Neural crest cell (in vitro differentiated cells): ENCODE measurements around the gene VWC2L. TPM values are rescaled to one million over a fixed set of nuclear protein-coding genes. Genes with fewer than 3 reads are reported as not detected.

Experiments
- DNase-seq: peaks from one replicate; pipeline ENCODE4 v3.0.0; 2021; ENCODE audit warnings: low read depth, mixed read lengths, low spot score
- H3K27ac Mint-ChIP-seq: one replicate; pipeline ENCODE4 v1.8.0; 2021; ENCODE audit warnings: mild to moderate bottlenecking, mixed read lengths; ENCODE audit not compliant: unreplicated experiment
- H3K27me3 Mint-ChIP-seq: 2 replicates; pipeline ENCODE4 v1.8.0; 2021; ENCODE audit warnings: low read depth, mild to moderate bottlenecking, mixed read lengths
- H3K36me3 Mint-ChIP-seq: 2 replicates; pipeline ENCODE4 v1.8.0; 2021; ENCODE audit warnings: low read depth, mild to moderate bottlenecking, mixed read lengths
- H3K4me1 Mint-ChIP-seq: 2 replicates; pipeline ENCODE4 v1.8.0; 2021; ENCODE audit warnings: mixed read lengths
- H3K4me3 Mint-ChIP-seq: one replicate; pipeline ENCODE4 v1.8.0; 2021; ENCODE audit warnings: mild to moderate bottlenecking, mixed read lengths
- H3K9me3 Mint-ChIP-seq: 2 replicates; pipeline ENCODE4 v1.8.0; 2021; ENCODE audit warnings: mixed read lengths
- total RNA-seq: library from RNA; stranded (reverse); gene quantifications from 2 replicates; pipeline ENCODE4 v1.2.1, GENCODE V29; 2021
- TF ChIP-seq, protein P1 (sequence below): fragments of 200-600 bp; sonication (generic); conservative IDR thresholded peaks from 2 replicates; pipeline ENCODE4 v1.5.0; 2021; ENCODE audit warnings: antibody characterized with exemption, mild to moderate bottlenecking

The VWC2L gene
- total RNA-seq, 1 donor from 2014 or later: 0.23 TPM

DNA sequence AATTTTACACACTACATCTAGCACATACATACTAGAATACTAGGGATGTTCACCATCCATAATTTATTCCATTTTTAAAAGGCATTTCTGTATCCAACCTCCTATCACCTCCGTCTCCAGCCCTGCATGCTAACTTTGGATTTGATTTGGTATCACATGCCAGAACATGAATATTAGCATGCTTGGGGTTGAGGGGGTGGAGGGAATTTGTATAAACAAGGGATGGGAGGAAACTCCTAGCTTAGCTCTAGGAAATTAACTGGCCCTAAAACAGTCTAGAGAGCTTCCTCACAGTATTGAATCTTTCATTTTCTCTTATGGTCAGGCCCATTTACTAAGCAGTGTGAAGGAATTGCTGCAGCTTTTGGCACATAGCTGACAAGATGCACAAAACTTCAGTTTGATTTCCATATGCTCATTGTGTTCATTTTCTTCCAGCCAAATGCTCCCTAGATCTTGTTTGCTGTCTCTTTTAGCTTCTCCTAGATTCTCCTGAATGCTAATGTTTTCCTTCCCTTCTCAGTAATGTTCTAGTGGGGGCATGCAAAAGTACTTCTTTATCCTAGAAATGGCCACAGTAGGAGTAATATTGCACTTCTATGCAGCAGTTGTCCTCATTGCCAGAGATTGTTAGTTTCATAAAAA lies 135.2 kb downstream of the VWC2L start:
- no peak overlapping the region for H3K4me3 Mint-ChIP-seq
- peaks cover 8% of the 10 kb centered on the region for H3K4me1 Mint-ChIP-seq
- H3K27ac Mint-ChIP-seq: no peak overlapping the region
- no peaks in the 10 kb centered on the region for H3K36me3 Mint-ChIP-seq
- DNase-seq: no peak
- no peaks in the 10 kb centered on the region for H3K27me3 Mint-ChIP-seq
- H3K9me3 Mint-ChIP-seq: no peaks in the 10 kb centered on the region
- TF ChIP-seq, protein P1, sequence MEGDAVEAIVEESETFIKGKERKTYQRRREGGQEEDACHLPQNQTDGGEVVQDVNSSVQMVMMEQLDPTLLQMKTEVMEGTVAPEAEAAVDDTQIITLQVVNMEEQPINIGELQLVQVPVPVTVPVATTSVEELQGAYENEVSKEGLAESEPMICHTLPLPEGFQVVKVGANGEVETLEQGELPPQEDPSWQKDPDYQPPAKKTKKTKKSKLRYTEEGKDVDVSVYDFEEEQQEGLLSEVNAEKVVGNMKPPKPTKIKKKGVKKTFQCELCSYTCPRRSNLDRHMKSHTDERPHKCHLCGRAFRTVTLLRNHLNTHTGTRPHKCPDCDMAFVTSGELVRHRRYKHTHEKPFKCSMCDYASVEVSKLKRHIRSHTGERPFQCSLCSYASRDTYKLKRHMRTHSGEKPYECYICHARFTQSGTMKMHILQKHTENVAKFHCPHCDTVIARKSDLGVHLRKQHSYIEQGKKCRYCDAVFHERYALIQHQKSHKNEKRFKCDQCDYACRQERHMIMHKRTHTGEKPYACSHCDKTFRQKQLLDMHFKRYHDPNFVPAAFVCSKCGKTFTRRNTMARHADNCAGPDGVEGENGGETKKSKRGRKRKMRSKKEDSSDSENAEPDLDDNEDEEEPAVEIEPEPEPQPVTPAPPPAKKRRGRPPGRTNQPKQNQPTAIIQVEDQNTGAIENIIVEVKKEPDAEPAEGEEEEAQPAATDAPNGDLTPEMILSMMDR: no peak

DNA sequence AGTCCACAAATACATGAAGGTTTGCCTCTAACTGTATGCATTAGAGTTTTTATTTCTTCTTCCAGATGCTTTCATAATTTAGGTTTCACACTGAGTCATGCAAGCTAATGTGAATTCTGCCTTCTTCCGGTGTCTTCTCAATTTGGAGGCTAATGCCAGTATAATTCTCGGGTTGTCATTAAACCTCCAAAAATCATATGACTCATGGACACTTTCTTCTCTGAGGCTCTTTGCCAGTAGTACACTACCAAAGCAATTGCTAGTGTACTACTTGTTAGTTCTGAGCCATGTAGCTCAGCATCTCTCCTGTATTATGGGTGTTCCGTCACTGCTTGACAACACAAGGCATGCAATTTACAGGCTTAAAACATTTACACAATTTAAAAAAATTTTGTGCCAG lies 137.1 kb downstream of the VWC2L start:
- no peaks in the 10 kb centered on the region for H3K27me3 Mint-ChIP-seq
- no peak overlapping the region for H3K27ac Mint-ChIP-seq
- TF ChIP-seq, protein P1: no peak
- H3K4me1 Mint-ChIP-seq: peaks cover 8% of the 10 kb centered on the region
- H3K9me3 Mint-ChIP-seq: no peaks in the 10 kb centered on the region
- no peaks in the 10 kb centered on the region for H3K36me3 Mint-ChIP-seq
- DNase-seq: no peak
- H3K4me3 Mint-ChIP-seq: no peak overlapping the region

DNA sequence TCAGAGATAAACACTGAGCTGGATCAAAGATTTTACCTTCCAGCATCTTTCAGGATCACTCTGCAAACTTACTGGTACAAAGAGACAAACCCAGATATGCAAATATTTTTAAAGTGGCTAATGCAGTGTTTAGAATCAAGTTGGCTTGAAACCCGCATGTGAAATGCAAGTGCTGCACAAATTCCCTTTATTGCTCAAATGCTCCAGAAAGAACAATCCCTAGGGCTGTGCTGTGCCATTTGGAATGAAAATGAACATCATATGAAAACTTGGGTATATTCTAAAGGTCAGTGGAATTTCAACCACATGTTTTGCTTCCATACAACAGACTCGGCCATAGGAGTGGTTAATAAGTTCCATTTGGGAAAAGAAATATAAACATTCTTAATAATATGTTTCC lies 139.1 kb downstream of the VWC2L start:
- peaks cover 3% of the 10 kb centered on the region for H3K9me3 Mint-ChIP-seq
- H3K36me3 Mint-ChIP-seq: no peaks in the 10 kb centered on the region
- no peak overlapping the region for H3K27ac Mint-ChIP-seq
- DNase-seq: no peak
- H3K4me3 Mint-ChIP-seq: no peak overlapping the region
- H3K4me1 Mint-ChIP-seq: peaks cover 8% of the 10 kb centered on the region
- H3K27me3 Mint-ChIP-seq: no peaks in the 10 kb centered on the region
- TF ChIP-seq, protein P1: no peak

DNA sequence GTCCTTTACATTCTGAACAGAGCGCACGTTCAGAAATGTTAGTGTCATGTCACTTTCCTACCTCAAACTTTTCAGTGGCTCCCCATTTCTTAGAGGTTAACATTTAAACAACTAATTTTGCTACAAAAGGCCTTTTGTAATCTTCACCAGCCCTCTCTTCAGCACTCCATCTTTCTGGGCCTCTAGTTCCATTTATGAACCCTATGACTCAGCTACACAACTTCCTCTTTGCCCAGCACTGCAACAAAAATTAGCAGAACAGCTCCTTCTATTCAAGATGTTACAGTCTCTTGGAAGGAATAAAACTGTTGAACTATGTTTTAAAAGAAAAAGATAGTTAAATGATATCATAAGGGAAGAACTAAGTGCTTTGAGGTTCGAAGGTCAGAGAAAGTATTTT lies 139.9 kb downstream of the VWC2L start:
- peaks cover 8% of the 10 kb centered on the region for H3K4me1 Mint-ChIP-seq
- H3K27me3 Mint-ChIP-seq: no peaks in the 10 kb centered on the region
- TF ChIP-seq, protein P1: no peak
- no peak overlapping the region for H3K27ac Mint-ChIP-seq
- peaks cover 3% of the 10 kb centered on the region for H3K9me3 Mint-ChIP-seq
- DNase-seq: no peak
- no peak overlapping the region for H3K4me3 Mint-ChIP-seq
- no peaks in the 10 kb centered on the region for H3K36me3 Mint-ChIP-seq

DNA sequence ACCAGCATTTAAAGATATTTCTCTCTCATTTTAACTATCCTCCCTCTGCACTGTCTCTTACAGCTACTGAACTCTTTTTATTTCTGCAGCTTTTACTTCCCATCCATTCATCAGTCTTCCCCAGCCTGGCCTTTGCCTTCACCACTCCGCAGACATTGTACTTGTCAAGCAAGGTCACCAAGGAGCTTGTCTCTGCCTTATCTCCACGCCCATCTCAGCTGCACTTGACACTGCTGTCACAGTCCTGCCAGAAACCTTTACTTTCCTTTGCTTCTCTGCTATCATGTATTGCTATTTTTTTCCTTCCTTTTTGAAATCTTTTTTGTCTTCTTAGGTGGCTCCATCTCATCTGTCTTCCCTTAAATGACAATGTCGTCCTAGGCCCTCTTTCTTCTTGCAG lies 147.0 kb downstream of the VWC2L start:
- H3K4me1 Mint-ChIP-seq: peaks cover 10% of the 10 kb centered on the region
- peak overlapping the region; percentile 0 for H3K27ac Mint-ChIP-seq
- H3K36me3 Mint-ChIP-seq: peaks cover 3% of the 10 kb centered on the region
- DNase-seq: no peak
- H3K9me3 Mint-ChIP-seq: peaks cover 18% of the 10 kb centered on the region
- TF ChIP-seq, protein P1: no peak
- H3K27me3 Mint-ChIP-seq: no peaks in the 10 kb centered on the region
- no peak overlapping the region for H3K4me3 Mint-ChIP-seq
